GM12878 (cell line): Measurements from ENCODE around the gene PSMC3IP. TPM values are rescaled to one million over a fixed set of nuclear protein-coding genes. Genes with fewer than 3 reads are reported as not detected.

ENCODE experiments used
- ATAC-seq: fragments of 200-7000 bp; cut with Tn5 transposase; 3 replicates; pipeline ENCODE4 v1.9.1; 2020; ENCODE audit warnings: mild to moderate bottlenecking, moderate library complexity
- BruUV-seq: library from RNA; stranded (reverse); fragments of 400-500 nt; replicated peaks from 2 replicates; lab custom pipeline; 2021; lab: Mats Ljungman, UMichigan
- CTCF ChIA-PET: fragments of 300-600 bp; sonication (Branson Sonifier 250); formaldehyde crosslinking; extraction: SDS; loops from one replicate; lab custom pipeline; 2021; ENCODE audit warnings: inconsistent platforms; lab: Yijun Ruan, JAX
- POLR2A ChIA-PET: fragments of 350-600 bp; formaldehyde crosslinking; extraction: SDS; loops from one replicate; lab custom pipeline; 2021; ENCODE audit warnings: inconsistent platforms; lab: Charles Lee
- RAD21 ChIA-PET: fragments of 300-600 bp; sonication (Branson Sonifier 250); formaldehyde crosslinking; loops from one replicate; lab custom pipeline; 2023; ENCODE audit warnings: antibody characterized with exemption; ENCODE audit not compliant: unreplicated experiment; lab: Charles Lee
- SMC1A ChIA-PET: fragments of 300-600 bp; sonication (Branson Sonifier 250); formaldehyde crosslinking; loops from one replicate; lab custom pipeline; 2023; ENCODE audit not compliant: unreplicated experiment, uncharacterized antibody; lab: Charles Lee
- DNase-seq: peaks from one replicate; pipeline ENCODE4 v3.0.0-alpha.2; 2011; ENCODE audit warnings: low read depth, low spot score
- FAIRE-seq: peaks from 3 replicates; lab custom pipeline; 2011; peaks lifted over from hg19 to GRCh38; lab: Jason Lieb, UNC
- H2AFZ ChIP-seq: 2 replicates; pipeline ENCODE4 v1.6.0; 2011; ENCODE audit warnings: low read depth, low read length, control low read depth; ENCODE audit not compliant: control insufficient read depth
- H3K27ac ChIP-seq: 2 replicates; pipeline ENCODE4 v1.5.1; 2011; ENCODE audit warnings: control low read depth; ENCODE audit not compliant: control insufficient read depth, insufficient read depth
- H3K27me3 ChIP-seq, 2 experiments: replicated peaks in 1 of 2; 2 replicates each; pipeline versions ENCODE4 v1.6.0 to v1.6.1; 2011; ENCODE audit warnings: low read length in 1 of 2; ENCODE audit not compliant: control insufficient read depth in 2 of 2, insufficient read depth in 2 of 2
- H3K36me3 ChIP-seq, 2 experiments: 2 replicates each; pipeline ENCODE4 v1.5.1; 2011; ENCODE audit warnings: low read length in 1 of 2; ENCODE audit not compliant: control insufficient read depth in 2 of 2, insufficient read depth in 2 of 2
- H3K4me1 ChIP-seq: 2 replicates; pipeline ENCODE4 v1.6.1; 2011; ENCODE audit warnings: mild to moderate bottlenecking, low read length, moderate library complexity, mixed read lengths; ENCODE audit not compliant: control insufficient read depth, insufficient read depth
- H3K4me2 ChIP-seq: 2 replicates; pipeline ENCODE4 v1.6.0; 2011; ENCODE audit warnings: control low read depth; ENCODE audit not compliant: control insufficient read depth, insufficient read depth
- H3K4me3 ChIP-seq: fragments of 200-600 bp; sonication (generic); 2 replicates; pipeline ENCODE4 v1.5.1; 2016
- H3K79me2 ChIP-seq: 2 replicates; pipeline ENCODE4 v1.6.0; 2011; ENCODE audit warnings: low read length; ENCODE audit not compliant: control insufficient read depth, insufficient read depth
- H3K9ac ChIP-seq: 2 replicates; pipeline ENCODE4 v1.8.0; 2011; ENCODE audit warnings: low read length, control low read depth, mixed read lengths; ENCODE audit not compliant: control insufficient read depth, insufficient read depth
- H3K9me3 ChIP-seq: replicated peaks from 3 replicates; pipeline ENCODE4 v1.5.1; 2011; ENCODE audit warnings: mild to moderate bottlenecking, low read length; ENCODE audit not compliant: control insufficient read depth, insufficient read depth
- H4K20me1 ChIP-seq: 2 replicates; pipeline ENCODE4 v1.6.0; 2011; ENCODE audit not compliant: control insufficient read depth, insufficient read depth
- BRCA1 ChIP-seq: IDR thresholded peaks from 2 replicates; pipeline ENCODE4 v1.6.1; 2011; ENCODE audit warnings: low read depth, low read length, improper control_type of control experiment
- CREB1 ChIP-seq: IDR thresholded peaks from 2 replicates; pipeline ENCODE4 v1.6.1; 2012; ENCODE audit warnings: low read depth, mild to moderate bottlenecking, inconsistent platforms
- EP300 ChIP-seq, 2 experiments: fragments of 150-350 bp in 1 of 2; IDR thresholded peaks; 2 replicates each; pipeline ENCODE4 v1.6.1; 2011 to 2012; ENCODE audit warnings: low read depth in 2 of 2, low read length in 2 of 2, borderline replicate concordance in 1 of 2, improper control_type of control experiment in 1 of 2, inconsistent platforms in 1 of 2; ENCODE audit not compliant: control insufficient read depth in 1 of 2
- NR2C2 ChIP-seq: IDR thresholded peaks from 2 replicates; pipeline ENCODE4 v1.6.1; 2011; ENCODE audit warnings: borderline replicate concordance, low read depth; ENCODE audit not compliant: control insufficient read depth, insufficient read length
- NR2F1 ChIP-seq: fragments of 450-650 bp; conservative IDR thresholded peaks from 2 replicates; pipeline ENCODE4 v1.6.1; 2017; ENCODE audit warnings: mild to moderate bottlenecking
- SMARCA5 ChIP-seq: fragments of 450-650 bp; IDR thresholded peaks from 2 replicates; pipeline ENCODE4 v1.6.1; 2017; ENCODE audit warnings: mild to moderate bottlenecking
- SUPT20H ChIP-seq: IDR thresholded peaks from 2 replicates; pipeline ENCODE4 v1.6.1; 2011; ENCODE audit warnings: low read depth, mild to moderate bottlenecking, low read length, moderate library complexity, borderline replicate concordance; ENCODE audit not compliant: control insufficient read depth
- whole genome bisulfite sequencing: methylation state at CpG from one replicate; pipeline ENCODE4 v1.1.6; 2016; ENCODE audit warnings: low lambda C conversion rate; ENCODE audit not compliant: insufficient replicate concordance, insufficient coverage; ENCODE audit errors: missing lambda C conversion rate; 5-methylcytosine and 5-hydroxymethylcytosine counted together
- in situ Hi-C: fragments of 300-500 bp; cut with MboI; formaldehyde crosslinking; loops from 9 replicates; pipeline ENCODE4 v1.14.3; 2018; ENCODE audit warnings: mixed read lengths
- intact Hi-C: fragments of 100-400 bp; cut with micrococcal nuclease; formaldehyde crosslinking; loops from one replicate; pipeline ENCODE4 v1.14.2; 2022; ENCODE audit not compliant: unreplicated experiment
- polyA plus RNA-seq, 11 experiments: library from polyadenylated mRNA; depleted of rRNA in 4 of 11; unstranded in 6 of 11; stranded (reverse) in 5 of 11; fragments of >200 nt; fragmentation: Nextera tagmentation in 4 of 11; fragmentation: Illumina TruSeq in 1 of 11; extraction: Ambion mirVana in 4 of 11; extraction: Trizol in 1 of 11; gene quantifications; 1 replicate in 1 of 11; 2 replicates in 10 of 11; pipeline versions ENCODE4 v1.2.1 to v1.2.3, GENCODE V29; 2011 to 2016; ENCODE audit warnings: inconsistent platforms in 2 of 11, missing spikeins in 2 of 11, low read depth in 1 of 11
- total RNA-seq, 4 experiments: library from RNA; depleted of rRNA in 3 of 4; stranded (reverse); fragments of >200 nt in 3 of 4; fragmentation: Illumina TruSeq in 1 of 4; extraction: Trizol in 1 of 4; gene quantifications; 2 replicates each; pipeline versions ENCODE4 v1.2.1 to v1.2.3, GENCODE V29; 2013 to 2021
- TF ChIP-seq, protein P1 (sequence below): fragments of 150-350 bp; IDR thresholded peaks from 2 replicates; pipeline ENCODE4 v1.6.1; 2016; ENCODE audit warnings: low read depth, low read length
- TF ChIP-seq, protein P2 (sequence below): fragments of 450-650 bp; formaldehyde crosslinking; IDR thresholded peaks from 2 replicates; pipeline ENCODE4 v1.4.0; 2022; ENCODE audit warnings: mild to moderate bottlenecking, moderate library complexity
- TF ChIP-seq, protein P3 (sequence below): fragments of 450-650 bp; IDR thresholded peaks from 2 replicates; pipeline ENCODE4 v1.6.1; 2016; ENCODE audit warnings: mild to moderate bottlenecking

The PSMC3IP gene
- total and polyA plus RNA-seq, 10 of the 15 experiments (the other 5 are each of a cell fraction or from before 2014, with no cell fraction given): 6.8 to 34.5 (median 17.7) TPM

- TF ChIP-seq, protein P1, sequence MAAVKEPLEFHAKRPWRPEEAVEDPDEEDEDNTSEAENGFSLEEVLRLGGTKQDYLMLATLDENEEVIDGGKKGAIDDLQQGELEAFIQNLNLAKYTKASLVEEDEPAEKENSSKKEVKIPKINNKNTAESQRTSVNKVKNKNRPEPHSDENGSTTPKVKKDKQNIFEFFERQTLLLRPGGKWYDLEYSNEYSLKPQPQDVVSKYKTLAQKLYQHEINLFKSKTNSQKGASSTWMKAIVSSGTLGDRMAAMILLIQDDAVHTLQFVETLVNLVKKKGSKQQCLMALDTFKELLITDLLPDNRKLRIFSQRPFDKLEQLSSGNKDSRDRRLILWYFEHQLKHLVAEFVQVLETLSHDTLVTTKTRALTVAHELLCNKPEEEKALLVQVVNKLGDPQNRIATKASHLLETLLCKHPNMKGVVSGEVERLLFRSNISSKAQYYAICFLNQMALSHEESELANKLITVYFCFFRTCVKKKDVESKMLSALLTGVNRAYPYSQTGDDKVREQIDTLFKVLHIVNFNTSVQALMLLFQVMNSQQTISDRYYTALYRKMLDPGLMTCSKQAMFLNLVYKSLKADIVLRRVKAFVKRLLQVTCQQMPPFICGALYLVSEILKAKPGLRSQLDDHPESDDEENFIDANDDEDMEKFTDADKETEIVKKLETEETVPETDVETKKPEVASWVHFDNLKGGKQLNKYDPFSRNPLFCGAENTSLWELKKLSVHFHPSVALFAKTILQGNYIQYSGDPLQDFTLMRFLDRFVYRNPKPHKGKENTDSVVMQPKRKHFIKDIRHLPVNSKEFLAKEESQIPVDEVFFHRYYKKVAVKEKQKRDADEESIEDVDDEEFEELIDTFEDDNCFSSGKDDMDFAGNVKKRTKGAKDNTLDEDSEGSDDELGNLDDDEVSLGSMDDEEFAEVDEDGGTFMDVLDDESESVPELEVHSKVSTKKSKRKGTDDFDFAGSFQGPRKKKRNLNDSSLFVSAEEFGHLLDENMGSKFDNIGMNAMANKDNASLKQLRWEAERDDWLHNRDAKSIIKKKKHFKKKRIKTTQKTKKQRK: no peak
- TF ChIP-seq EP300 (IDR thresholded peaks at IDR 0.05; ENCODE audit: borderline replicate concordance in 1 of 2, control insufficient read depth in 1 of 2, low read depth in 2 of 2, low read length in 2 of 2) (no peak), SUPT20H (no peak), NR2F1 (peak; percentile 84), BRCA1 (peak; percentile 32; the same call in 1 of the 2 replicates)
These were observed 10.5 kb downstream of the PSMC3IP start, which contains the start of gene MLX (continued) for GRCh38 chr17:42566883-42567573.

GRCh38 chr17:42566215-42566882 is 11.2 kb downstream of the PSMC3IP start:
- WGBS: 59% methylated on average over 28 of the region's 28 CpGs
- H2AFZ ChIP-seq: peak overlapping the region; percentile 70
- no peaks in the 10 kb centered on the region for H3K27me3 ChIP-seq
- RAD21 ChIA-PET: interaction anchor here (1.4 to 1.9 kb wide), 2 partner anchors 12 to 39 kb away, joined by 4 to 14 read pairs; partner anchors contain the start of gene PSMC3IP
- peak overlapping the region; percentile 81 for H3K4me2 ChIP-seq
- intact Hi-C loops (no loop called here), in situ Hi-C loops (no loop called here)
- ATAC-seq (no peak), DNase-seq (no peak), FAIRE-seq (no peak)
- no peaks in the 10 kb centered on the region for H4K20me1 ChIP-seq
- SMC1A ChIA-PET: interaction anchor here (1.6 kb wide), 1 partner anchor 31 kb away, joined by 4 read pairs; the partner anchor contains the start of gene NAGLU
- H3K4me1 ChIP-seq: peaks cover 22% of the 10 kb centered on the region
- peaks cover 48% of the 10 kb centered on the region for H3K79me2 ChIP-seq
- H3K9ac ChIP-seq: no peak overlapping the region; the same call in 1 of the 2 replicates
- POLR2A ChIA-PET: interaction anchor here (0.6 to 2.6 kb wide), 4 partner anchors 9 to 194 kb away, joined by 3 to 14 read pairs (median 4); partner anchors contain the start of gene PSMC3IP
- peaks cover 23 to 29% of the 10 kb centered on the region in 2 experiments; a peak in 3 of 4 replicates for H3K36me3 ChIP-seq
- no TSS peak for BruUV-seq
- no peaks in the 10 kb centered on the region for H3K9me3 ChIP-seq
- peak overlapping the region; percentile 96; the same call in 1 of the 2 replicates for H3K4me3 ChIP-seq
- CTCF ChIA-PET: interaction anchor here (1.4 to 2.4 kb wide), 5 partner anchors 11 to 115 kb away, joined by 4 to 23 read pairs (median 6); partner anchors contain the start of gene PSMC3IP
- peak overlapping the region; percentile 68 for H3K27ac ChIP-seq
- TF ChIP-seq SMARCA5 (no peak), CREB1 (no peak), BRCA1 (no peak), NR2C2 (no peak)
- TF ChIP-seq, protein P2, sequence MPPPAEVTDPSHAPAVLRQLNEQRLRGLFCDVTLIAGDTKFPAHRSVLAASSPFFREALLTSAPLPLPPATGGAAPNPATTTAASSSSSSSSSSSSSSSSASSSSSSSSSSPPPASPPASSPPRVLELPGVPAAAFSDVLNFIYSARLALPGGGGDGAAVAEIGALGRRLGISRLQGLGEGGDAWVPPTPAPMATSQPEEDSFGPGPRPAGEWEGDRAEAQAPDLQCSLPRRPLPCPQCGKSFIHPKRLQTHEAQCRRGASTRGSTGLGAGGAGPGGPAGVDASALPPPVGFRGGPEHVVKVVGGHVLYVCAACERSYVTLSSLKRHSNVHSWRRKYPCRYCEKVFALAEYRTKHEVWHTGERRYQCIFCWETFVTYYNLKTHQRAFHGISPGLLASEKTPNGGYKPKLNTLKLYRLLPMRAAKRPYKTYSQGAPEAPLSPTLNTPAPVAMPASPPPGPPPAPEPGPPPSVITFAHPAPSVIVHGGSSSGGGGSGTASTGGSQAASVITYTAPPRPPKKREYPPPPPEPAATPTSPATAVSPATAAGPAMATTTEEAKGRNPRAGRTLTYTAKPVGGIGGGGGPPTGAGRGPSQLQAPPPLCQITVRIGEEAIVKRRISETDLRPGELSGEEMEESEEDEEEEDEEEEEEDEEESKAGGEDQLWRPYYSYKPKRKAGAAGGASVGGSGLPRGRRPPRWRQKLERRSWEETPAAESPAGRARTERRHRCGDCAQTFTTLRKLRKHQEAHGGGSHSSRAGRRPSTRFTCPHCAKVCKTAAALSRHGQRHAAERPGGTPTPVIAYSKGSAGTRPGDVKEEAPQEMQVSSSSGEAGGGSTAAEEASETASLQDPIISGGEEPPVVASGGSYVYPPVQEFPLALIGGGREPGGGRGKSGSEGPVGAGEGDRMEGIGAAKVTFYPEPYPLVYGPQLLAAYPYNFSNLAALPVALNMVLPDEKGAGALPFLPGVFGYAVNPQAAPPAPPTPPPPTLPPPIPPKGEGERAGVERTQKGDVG: no peak
- TF ChIP-seq, protein P3, sequence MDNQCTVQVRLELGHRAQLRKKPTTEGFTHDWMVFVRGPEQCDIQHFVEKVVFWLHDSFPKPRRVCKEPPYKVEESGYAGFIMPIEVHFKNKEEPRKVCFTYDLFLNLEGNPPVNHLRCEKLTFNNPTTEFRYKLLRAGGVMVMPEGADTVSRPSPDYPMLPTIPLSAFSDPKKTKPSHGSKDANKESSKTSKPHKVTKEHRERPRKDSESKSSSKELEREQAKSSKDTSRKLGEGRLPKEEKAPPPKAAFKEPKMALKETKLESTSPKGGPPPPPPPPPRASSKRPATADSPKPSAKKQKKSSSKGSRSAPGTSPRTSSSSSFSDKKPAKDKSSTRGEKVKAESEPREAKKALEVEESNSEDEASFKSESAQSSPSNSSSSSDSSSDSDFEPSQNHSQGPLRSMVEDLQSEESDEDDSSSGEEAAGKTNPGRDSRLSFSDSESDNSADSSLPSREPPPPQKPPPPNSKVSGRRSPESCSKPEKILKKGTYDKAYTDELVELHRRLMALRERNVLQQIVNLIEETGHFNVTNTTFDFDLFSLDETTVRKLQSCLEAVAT: peak; percentile 97
